ENCODE data around the gene HOPX.
"Not testable (repeated sequence)": the region's sequence is repeated elsewhere in the genome, so short reads cannot be mapped to it uniquely, and the experiment has no call there.

DNA sequence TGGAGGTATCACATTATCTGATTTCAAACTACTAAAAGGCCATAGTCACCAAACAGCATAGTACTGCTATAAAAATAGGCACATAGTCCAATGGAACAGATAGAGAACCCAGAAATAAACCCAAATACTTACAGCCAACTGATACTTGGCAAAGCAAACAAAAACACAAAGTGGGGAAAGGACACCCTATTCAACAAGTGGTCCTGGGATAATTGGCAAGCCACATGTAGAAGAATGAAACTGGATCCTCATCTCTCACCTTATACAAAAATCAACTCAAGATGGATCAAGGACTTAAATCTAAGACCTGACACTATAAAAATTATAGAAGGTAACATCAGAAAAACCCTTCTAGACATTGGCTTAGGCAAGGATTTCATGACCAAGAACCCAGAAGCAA is 70.9 kb downstream of the HOPX start:
- TF ChIP-seq CTCF (IDR thresholded peaks at IDR 0.05 in 4 of 5, conservative IDR thresholded peaks at IDR 0.05 in 1 of 5); POLR2A (IDR thresholded peaks at IDR 0.05): not testable (repeated sequence)

Data from gastrocnemius medialis (tissue), 4 donors.